ENCODE measurements around the gene MCRIP1.

Gene MCRIP1, protein sequence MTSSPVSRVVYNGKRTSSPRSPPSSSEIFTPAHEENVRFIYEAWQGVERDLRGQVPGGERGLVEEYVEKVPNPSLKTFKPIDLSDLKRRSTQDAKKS

DNA sequence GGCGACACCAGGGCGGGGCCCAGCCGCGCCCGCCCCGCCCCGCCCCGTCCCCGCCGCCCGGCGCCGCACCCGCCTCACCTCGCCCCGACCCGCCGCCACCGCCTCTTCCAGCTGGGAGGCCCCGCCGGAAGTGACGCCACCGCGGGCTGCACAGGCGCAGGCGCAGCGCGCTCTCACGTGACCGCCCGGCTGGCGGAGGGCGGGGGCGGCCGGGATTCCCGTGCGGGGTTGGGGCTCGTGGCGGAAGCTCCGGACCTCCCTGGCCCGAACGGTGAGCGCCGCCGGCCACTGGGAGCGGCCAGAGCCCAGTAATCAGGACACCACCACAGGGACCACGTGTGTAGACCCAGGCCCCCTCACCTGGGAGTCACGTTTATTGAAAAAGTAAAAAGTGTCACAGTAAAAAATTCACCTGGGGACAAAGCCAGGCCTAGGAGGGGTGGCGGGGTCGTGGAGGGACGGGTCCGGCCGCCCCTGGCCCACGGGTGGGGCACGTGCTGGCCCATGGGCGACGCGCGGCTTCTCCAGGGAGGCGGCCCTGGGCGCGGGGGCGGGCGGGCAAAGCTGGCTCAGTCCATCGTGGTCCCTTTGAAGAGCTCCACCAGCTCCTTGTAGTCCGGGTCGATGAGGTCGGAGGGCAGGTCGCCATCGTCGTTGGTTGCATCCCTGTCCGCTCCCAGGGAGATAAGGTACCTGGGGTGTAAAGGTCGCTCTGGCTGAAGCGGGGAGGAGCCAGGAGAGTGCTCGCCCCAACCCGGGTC is at the start of gene MCRIP1:
Gene MCRIP1 (minus strand): TSS at position 132 of the 761 bp plus-strand sequence. CDS start 8,785 bp downstream, outside the sequence.
- FAIRE-seq: no peak

DNA sequence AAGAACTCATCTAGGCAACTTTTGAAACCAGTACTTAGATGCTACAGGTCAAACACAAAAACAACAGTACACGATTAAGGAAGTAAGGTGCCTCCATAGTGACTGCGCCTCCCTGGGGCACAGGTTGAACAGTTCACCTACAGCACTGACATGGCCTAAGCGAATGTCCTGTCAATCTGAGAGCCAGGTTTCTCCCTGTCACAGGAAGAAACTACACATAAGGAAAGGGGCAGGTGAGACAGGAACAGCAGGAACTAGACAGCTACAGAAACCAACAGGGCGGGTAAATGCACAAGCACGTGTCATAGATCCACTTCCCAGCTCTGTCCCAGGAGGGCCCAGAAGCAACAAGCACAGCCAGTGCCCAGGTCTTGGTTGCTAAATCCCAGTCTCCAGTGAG is 46.0 kb upstream of the MCRIP1 start:
- FAIRE-seq: no peak

DNA sequence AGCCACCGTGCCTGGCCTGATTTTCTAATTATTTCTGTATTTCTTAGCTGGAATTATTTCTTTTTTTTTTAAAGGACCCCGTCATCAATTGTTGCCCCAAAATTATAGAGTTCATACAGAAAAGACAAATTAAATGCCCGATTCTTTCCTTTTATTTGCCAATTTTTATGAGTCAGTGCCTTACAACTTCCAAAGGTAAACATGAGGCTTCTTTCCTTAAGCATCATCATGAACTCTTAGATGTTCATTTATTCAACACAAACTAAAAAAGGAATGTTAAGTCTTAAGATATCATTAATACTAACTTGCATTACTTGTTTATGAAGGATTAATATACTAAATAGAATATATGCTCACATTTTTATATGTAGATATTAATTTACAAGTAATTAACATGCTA is 45.2 kb upstream of the MCRIP1 start:
- FAIRE-seq: peak; percentile 27

DNA sequence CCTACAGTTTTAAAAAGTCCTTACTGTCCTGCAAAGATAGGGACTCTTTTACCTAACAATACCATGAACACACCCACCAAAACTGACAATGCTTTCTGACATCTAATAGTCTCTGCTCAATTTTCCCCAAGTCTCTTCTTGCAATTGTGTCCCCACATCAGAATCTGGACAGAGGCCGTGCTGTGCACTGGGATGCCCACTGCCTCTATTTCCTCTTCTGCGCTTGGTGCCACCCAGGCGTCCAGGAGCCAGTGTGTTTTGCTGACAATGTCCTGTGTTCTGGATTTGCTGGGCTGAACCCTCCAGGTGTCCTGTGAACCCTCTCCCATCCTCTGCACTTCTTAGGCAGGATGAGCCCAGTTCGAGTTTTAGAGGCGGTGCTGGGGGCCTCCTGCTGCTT is 44.5 kb upstream of the MCRIP1 start:
- no peak for FAIRE-seq

DNA sequence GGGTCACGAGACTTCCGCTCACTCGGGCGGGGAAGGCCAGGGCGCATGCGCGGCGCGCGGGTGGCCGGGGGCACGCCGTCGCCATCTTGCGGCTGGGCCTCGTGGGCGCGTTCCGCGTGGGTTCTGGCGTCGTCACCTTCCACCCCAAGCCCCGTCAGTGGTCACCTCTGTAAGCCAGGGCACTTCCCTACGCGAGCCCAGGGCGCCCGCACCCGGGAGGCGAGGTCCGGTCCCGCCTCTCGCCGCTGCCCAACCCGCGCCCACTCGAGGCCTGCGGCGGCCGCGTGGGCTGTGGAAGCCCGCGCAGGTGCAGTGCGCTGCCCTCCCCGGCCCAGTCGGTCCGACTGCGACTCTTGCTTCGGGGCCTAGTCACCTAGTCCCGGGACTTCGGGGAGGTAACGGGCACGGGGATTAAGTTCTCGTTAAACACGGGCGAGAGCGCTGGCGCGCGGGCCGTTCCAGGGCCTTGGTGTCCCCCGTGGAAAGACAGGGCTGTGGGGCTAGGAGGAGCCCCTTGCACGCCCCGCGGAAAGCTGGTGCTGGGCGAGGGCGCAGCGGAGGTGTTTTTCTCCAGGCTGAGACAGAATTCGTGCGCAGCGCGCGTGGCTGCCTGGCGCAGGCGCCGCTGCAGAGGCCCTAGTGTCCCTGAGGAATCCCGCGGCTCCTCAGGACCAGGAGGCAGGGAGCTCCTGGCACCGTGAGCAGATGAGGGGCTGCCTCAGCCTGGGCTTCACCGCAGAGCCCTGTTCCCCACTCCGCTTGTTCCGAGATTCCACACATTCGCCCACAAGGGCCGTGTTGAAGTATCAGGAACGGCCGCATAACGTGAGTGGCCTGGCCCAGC is 38.5 kb upstream of the MCRIP1 start:
- no peak for FAIRE-seq

DNA sequence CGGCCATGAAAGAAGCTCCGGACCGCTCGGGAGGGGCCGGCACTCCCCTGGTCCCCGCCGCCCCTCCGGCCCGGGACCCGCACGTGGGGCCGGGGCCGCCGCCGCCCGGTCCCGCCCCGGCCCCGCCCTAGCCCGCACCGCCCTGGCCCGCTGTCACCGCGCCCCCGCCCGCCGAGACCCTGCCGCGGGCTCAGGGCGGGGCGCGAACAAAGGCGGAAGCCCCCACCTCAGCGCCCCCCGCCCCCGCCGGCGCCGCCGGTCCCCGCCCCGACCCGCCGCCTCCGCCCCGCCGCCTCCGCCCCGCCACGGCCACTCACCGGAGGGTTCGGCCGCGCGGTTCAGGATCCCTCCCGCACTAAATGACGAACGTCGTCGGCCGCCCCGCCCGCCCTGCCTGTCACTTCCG is 37.9 kb upstream of the MCRIP1 start, which contains the start of gene ARHGDIA:
Gene ARHGDIA (minus strand): TSS at position 357 of the 406 bp plus-strand sequence. CDS start 1,407 bp downstream, outside the sequence.
- FAIRE-seq: no peak

DNA sequence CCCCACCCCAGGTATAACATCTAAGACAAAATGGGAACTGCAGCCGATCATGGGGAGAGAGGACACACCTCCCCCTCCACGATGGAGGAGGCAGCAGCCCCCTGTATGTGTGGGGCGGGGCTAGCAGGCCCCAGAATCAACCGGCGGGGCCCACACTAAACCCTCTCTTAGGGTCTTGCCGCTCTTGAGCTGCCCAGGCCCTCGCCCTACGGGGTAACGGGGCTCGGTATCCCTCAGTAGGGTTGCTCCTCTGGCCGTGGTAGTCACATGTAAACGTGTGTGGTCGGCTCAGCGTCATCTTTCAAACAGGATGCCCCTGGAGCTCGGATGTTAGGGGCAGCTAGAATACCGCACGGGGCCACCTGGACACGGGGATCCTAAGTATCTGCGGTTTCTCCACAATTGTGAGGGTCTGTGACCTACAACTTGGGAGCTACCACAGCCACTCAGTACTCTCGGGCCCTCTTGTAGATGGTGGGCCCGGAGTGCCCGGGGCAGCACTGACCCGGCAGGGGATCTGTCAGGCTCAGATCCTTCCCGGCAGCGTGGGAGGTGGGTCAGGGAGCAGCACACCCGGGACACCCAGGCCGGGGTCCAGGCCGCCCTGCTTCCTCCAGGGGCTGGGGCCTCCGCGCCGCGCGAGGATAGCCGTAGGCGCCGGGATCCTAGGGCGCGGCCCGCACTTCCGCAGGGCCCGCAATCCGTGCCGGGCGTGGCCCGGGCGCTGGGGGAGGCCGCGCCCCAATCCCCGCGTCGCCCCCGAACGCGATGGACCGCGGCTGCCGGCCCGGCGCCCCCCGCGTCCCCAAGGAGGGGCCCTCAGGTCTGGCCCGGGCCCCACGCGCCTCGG is 37.3 kb upstream of the MCRIP1 start:
- no peak for FAIRE-seq

DNA sequence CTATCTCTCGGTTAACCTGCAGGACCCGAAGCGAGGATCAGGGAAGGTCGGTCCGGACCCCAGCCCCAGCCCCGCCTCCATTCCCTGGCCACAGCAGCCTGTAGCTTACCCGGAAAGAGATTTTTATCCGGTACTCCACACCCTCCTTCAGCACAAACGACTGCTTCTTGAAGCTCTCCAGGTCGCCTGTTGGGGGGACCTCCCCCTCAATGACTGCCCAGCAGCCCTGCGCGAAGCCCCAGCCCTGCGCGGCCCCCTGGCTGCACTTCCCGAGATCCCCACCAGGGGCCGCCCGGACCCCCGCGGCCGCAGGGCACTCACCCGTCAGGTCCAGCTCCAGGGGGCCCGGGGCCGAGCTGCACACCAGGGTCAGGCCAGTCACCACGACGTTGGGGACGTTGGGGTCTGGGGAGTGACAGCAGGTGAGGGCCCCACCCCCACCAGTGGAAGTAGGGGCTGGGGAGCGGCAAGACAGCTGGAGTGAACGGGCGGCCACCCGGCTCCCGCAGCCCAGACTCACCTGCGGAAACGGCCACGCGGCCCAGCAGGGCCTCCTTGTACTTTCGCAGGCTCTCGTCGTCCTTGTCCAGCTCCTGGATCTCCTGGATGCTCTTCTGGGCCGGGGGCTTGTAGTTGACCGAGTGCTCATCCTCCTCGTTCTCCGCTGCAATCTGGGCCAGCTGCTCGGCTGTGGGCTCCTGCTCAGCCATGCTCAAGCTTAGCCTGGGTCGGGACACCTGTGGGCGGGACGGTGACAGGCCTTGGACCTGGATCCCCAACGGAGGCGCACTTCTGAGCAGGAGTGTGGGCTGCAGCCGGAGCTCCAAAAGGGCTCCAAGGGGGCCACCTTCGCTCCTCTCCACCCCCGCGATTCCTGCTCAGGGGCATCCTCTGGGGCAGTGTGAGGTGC is 36.4 kb upstream of the MCRIP1 start:
- no peak for FAIRE-seq

DNA sequence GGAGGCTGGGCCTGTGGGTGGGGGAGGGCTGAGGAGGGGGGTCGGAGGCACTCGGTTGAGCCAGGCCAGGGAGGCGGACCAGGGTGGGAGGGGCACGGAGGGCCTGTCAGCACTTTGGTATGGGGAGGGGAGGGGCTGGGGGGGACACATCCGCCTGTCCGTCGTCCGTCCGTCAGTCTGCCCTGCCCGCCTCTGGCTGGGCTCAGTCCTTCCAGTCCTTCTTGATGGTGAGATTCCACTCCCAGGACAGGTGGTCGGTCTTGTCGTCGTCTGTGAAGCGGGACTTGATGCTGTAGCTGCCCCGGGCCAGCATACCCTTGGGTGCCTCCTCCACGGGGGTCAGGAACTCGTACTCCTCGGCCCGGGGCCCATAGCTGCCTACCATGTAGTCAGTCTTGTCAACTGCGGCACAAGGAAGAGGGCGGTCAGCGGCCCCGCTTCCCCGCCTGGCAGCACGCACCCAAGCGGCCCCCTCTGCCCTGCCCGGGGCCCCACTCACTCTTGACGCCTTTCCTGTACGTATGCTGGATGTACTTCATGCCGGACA is 35.7 kb upstream of the MCRIP1 start:
- FAIRE-seq: no peak

DNA sequence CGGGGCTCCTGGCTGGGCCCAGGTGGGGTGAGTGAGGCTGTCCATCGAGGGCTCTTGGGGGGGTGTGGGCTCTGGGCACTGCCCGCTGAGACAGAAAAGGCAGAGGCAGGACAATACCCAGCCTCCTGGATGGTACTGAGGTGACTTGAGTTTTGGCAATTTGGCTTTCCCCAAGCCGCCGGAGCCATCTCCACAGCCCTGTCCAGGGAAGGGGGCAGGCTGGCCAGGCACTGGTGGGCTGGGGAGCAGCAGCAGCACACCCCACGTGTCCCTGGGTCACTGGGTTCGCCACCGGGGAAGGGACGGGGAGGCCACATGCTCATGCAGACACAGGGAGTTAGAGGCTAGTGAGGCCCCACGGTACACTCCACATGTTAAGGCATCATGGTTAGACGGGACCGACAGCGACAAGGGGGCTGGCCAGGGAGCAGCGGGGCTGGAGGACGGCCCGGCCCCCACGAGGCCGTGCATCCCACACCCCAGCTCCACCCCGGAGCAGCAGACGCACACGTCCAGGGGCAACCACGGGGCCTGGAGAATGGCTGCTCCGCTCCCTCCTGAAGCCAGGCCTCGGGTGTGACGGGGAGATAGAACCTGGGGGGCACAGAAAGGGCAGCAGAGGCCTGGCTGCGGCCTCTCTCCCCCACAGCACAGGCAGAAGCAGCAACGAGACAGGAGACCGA is 35.0 kb upstream of the MCRIP1 start:
- no peak for FAIRE-seq

DNA sequence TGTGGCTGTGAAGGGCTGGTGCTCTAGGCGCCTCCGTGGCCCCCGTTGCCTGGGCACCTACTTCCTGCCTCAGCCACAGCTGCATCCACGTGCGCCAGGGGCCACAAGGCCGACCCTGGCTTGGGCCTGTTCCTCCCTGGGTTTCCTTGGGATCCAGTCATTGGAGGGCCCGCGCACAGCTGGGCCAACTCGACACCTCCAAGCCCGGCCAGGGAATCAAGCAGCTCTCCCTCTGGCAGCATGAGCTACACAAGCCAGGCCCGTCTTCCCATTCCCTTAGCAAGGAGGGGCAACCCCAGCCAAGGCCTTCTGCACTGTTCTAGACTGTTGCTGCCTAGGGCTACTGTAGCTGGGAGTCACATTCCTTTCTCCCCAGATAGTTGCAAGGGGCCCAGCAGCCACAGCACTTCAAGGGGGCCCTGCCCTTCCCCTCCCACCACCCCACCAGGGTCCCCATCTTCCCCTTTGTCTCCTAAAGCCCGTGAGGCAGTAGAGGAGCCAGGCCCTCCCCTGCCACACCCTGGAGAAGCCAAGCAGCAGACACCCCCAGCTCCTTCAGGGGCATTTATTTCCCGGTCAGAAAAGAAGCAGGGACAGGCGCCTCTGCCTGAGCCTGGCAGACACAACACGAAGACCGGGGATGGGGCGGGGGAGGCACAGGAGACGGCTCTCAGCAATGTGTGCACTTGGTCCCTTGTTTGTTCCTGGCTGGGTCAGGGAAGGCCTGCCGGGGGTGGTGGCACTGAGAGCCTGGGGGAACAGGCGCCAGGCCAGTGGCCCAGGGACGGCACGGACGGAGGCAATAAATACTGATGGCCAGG is 34.3 kb upstream of the MCRIP1 start:
- FAIRE-seq: peak; percentile 30

DNA sequence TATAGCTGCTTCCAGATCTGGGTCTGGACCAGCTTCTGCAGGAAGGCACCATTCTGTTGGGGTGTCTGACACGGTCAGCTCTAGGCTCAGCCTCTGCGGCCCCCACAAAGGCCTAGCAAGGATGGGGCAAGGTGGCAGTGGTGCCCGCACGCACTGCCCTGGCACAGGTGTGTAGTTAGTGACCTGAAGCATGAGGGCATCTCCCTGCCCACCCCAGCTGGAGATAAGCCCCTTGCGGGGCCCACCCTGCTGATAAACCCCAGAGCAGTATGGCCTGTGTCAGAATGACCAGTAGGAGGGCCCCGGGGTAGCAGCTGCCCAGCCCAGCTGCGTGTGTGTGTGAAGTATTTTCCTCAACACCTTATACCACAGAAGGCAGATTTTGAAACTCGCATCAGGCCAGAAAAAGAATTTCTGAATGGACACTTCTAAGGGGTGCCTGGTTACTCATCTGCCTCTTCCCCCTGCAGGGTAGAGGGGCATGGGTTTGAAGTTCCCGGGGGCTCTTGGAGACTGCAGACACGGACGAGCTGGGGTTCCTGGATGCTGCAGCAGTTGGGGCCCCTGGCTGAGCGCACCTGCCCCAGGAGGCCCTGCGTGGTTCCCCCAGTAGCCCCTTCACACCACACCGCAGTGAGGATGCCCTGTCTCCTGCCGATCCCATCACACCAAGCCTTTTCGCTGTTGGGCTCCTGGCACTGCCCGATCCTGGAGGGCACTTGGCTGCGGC is 33.5 kb upstream of the MCRIP1 start:
- FAIRE-seq: no peak

DNA sequence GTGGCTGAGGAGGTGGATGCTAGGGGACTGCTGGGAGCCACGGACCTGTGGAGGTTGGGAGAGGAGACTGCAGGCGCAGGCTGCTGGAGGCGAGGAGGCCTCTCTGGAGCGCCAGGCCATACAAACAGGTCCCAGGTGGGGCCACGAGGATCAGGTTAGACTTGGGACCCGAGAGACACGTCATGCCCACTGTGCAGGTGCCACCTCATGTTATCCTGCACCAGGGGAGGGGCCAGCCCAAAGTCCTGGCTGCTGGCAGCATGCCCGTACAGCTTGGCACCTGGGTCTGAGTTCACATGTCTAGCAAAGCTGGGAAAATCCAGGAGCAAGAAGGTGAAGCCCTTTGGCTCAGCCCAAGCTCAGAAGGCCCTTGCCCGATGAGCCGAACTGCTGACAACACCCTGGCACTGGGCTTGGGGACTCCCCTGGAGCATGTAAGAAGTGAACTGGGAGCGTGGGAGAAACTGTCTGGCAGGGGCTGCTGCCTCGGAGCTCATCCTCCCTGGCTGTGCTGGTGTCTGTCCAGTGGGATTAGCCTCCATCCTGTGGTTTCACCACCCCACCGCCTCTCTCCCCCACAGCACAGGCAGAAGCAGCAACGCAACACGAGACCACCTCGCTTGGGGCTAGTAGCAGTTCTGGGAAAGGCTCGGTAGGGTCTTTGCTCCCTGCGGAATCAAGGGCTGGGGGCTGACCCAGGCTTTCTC is 32.8 kb upstream of the MCRIP1 start:
- no peak for FAIRE-seq

DNA sequence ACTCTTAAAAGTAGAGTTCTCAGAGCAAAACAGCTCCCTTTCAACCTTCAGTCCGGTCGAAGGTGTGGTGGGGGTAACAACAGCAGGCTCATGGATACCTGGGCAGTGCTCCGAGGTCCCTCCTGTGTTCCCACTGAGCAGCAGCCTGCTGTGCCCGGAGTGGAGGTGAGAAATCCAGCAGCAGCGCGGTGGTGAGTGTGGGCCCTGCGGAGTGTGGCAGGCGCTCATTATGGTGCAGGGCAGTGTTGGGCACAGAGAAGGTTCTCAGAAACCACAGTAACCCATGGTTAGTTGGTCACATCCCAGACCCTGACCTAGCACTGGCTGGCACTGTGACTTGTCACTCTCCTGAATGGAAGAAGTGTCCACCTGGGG is 32.3 kb upstream of the MCRIP1 start:
- no peak for FAIRE-seq

DNA sequence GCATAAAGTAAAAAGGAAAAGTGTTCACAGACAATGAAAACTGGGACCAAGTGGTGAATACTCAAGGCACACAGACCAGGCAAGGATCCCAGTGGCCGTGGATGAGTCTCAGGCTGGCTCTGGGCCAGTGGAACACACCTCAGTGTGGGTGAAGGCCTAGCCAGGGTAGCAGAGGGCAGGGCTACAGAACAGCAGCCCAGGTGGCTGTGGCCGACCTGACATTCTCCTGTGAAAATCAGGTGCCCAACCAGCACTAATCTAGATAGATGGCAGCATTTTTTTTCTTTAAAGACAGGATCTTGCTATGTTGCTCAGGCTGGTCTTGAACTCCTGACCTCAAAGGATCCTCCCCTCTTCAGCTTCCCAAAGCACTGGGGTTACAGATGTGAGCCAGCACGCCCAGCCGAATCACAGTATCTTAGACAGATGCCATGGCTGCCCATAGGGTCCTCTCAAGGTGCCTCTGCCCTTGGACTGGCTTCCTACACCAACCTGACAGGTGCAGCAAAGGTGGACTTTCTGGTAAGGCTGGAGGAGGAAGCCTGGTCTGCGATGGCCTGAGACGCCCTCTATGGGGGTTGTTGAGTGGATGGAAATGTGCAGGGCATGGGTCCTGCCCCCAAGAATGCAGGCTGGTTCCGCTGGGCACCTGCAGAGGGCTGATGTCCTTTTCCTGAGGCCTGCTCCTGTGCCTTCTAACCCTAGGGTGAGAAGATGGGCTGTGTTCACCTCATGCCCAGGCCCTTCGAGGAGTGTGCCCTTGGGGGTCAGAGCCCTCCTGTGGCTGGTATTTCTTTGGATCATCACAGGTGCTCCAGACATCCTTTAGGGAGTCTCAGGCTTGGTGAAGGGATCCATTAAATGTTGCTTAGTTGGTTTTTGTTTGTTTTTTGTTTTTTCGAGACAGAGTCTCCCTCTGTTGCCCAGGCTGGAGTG is 31.0 kb upstream of the MCRIP1 start:
- no peak for FAIRE-seq

DNA sequence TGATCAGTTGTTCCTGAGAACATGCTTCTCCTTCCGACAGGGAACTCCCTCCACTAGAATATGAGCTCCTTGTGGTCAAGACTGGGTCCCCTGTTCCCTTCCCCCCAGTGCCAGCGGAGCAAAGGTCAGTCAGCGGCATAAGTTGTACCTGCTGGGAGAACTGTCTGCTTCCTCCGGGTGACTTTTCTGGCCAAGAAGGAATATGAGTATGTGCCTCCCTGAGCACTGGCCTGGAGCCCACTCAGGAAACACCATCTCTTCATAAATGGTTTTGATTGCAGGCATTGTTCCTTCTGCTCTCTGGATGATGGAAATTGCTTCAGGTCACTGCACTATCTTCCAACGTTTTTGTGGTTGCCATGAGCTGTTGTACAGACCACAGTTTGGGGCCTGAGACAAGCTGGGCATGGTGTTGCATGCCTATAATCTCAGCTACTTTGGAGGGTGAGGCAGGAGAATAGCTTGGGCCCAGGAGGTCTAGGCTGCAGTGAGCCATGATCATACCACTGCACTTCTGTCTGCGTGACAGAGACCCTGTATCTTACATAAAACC is 30.1 kb upstream of the MCRIP1 start:
- FAIRE-seq: no peak

All from G401.6 (cell line).